Adrenal gland (tissue), 12 donors: ENCODE data around the gene BRF1. TPM values are rescaled to one million over a fixed set of nuclear protein-coding genes. Genes with fewer than 3 reads are reported as not detected.
A peak's percentile ranks its signal among the peaks of the same experiment; 100 is the strongest.

ENCODE experiments used
- DNase-seq, 7 donors: peaks; one replicate each; pipeline ENCODE4 v3.0.0-alpha.2; 2019 to 2020
- H3K27ac ChIP-seq, 5 donors: fragments of 200-600 bp; sonication (generic) in 4 of 5; 1 replicate in 3 of 5; 2 replicates in 2 of 5; pipeline versions ENCODE4 v1.5.1 to v1.8.0; 2016 to 2020; ENCODE audit warnings: mild to moderate bottlenecking in 1 of 5
- H3K27me3 ChIP-seq: fragments of 200-600 bp; 2 replicates; pipeline ENCODE4 v1.8.0; 2021
- H3K36me3 ChIP-seq, 2 donors: fragments of 200-600 bp; replicated peaks in 1 of 2; 1 replicate in 1 of 2; 2 replicates in 1 of 2; pipeline versions ENCODE4 v1.5.1 to v1.8.0; 2018 to 2022
- H3K4me1 ChIP-seq, 2 donors: fragments of 200-600 bp; replicated peaks in 1 of 2; 1 replicate in 1 of 2; 2 replicates in 1 of 2; pipeline versions ENCODE4 v1.5.1 to v1.8.0; 2018 to 2021
- H3K4me3 ChIP-seq, 4 donors: fragments of 200-600 bp; sonication (generic) in 3 of 4; one replicate each; pipeline ENCODE4 v1.5.1; 2016 to 2018
- H3K9me3 ChIP-seq, 3 donors: fragments of 200-600 bp; sonication (generic) in 1 of 3; replicated peaks in 1 of 3; 1 replicate in 2 of 3; 2 replicates in 1 of 3; pipeline versions ENCODE4 v1.5.1 to v1.8.0; 2016 to 2021
- CTCF ChIP-seq, 6 experiments: fragments of 450-650 bp in 4 of 6; fragments of 200-600 bp in 2 of 6; sonication (generic) in 1 of 6; IDR thresholded peaks; 1 replicate in 5 of 6; 2 replicates in 1 of 6; pipeline versions ENCODE4 v1.5.1 to v1.8.0; 2016 to 2021; ENCODE audit warnings: antibody characterized with exemption in 6 of 6, mild to moderate bottlenecking in 2 of 6, moderate library complexity in 1 of 6
- POLR2A ChIP-seq, 2 donors: fragments of 450-650 bp; IDR thresholded peaks; one replicate each; pipeline ENCODE4 v1.6.1; 2017; ENCODE audit warnings: antibody characterized with exemption in 2 of 2, mild to moderate bottlenecking in 2 of 2, moderate library complexity in 1 of 2
- WGBS, 4 donors: extraction: QIAGEN DNeasy Blood & Tissue Kit in 2 of 4; methylation state at CpG; one replicate each; pipeline versions ENCODE4 v1.1.5 to v1.1.7; 2013 to 2017; 5-methylcytosine and 5-hydroxymethylcytosine counted together
- intact Hi-C, 2 donors: fragments of 100-400 bp; cut with DNase I; formaldehyde crosslinking; loops; one replicate each; pipeline versions ENCODE4 v1.14.1 to v1.15.0; 2022 to 2023
- polyA plus RNA-seq, 3 donors: library from polyadenylated mRNA; stranded (reverse); fragments of 200-250 nt in 2 of 3; fragments of 350-450 nt in 1 of 3; fragmentation: Illumina TruSeq in 1 of 3; extraction: RNeasy Lipid Tissue Mini Kit (QIAGEN cat#74804) in 1 of 3; gene quantifications; one replicate each; pipeline ENCODE4 v1.2.3, GENCODE V29; 2013 to 2014
- total RNA-seq, 9 donors: library from RNA; depleted of rRNA in 4 of 9; stranded (reverse); fragments of >200 nt in 4 of 9; fragments of 120-200 nt in 1 of 9; fragmentation: NEBNext Ultra II Directional in 1 of 9; extraction: Animal tissue kit (Norgen Biotek cat#: 25700) in 1 of 9; gene quantifications; one replicate each; pipeline versions ENCODE4 v1.1.0 to v1.2.4, GENCODE V29; 2013 to 2023
- donor health status: healthy with polysubstance abuse.
- donor health status: Bipolar disorder and iron deficiency.
- donor health status: DM: yes; HTN: yes; CAD: no.
- donor health status: DM: no; HTN: no; CAD: no.
- donor health status: DM: no; HTN: no; CAD: no.
- donor health status: DM: yes; HTN: yes; CAD: no.

BRF1 gene
- total and polyA plus RNA-seq, 12 donors: 14.0 to 96.9 (median 37.5) TPM

GRCh38 chr14:105343194-105343593, 42.4 kb upstream of the BRF1 start:
- H3K4me1 ChIP-seq: peaks cover 5 to 7% of the 10 kb centered on the region in 2 donors
- intact Hi-C loops: no loop called here

GRCh38 chr14:105340821-105341733, 40.3 kb upstream of the BRF1 start:
- no peak for DNase-seq
- no peaks in the 10 kb centered on the region for H3K9me3 ChIP-seq
- no peaks in the 10 kb centered on the region for H3K36me3 ChIP-seq
- WGBS, 4 donors: 65 to 70% (median 68%) methylated on average over 16 to 20 of the region's 20 CpGs
- TF ChIP-seq POLR2A (IDR thresholded peaks at IDR 0.05): no peak
- no peak for TF ChIP-seq CTCF (IDR thresholded peaks at IDR 0.05)
- H3K27ac ChIP-seq: no peak overlapping the region
- H3K4me3 ChIP-seq: no peak overlapping the region
- H3K27me3 ChIP-seq: no peaks in the 10 kb centered on the region
- H3K4me1 ChIP-seq: peaks cover 23 to 28% of the 10 kb centered on the region in 2 donors
- intact Hi-C loops: no loop called here

More at GRCh38 chr14:105343194-105343593, 42.4 kb upstream of the BRF1 start:
- H3K4me3 ChIP-seq: no peak overlapping the region
- no peak overlapping the region for H3K27ac ChIP-seq
- H3K9me3 ChIP-seq: no peaks in the 10 kb centered on the region
- DNase-seq: no peak
- no peaks in the 10 kb centered on the region for H3K27me3 ChIP-seq
- 61 to 75% (median 65%) methylated on average over 7 of the region's 7 CpGs for WGBS, 4 donors
- no peaks in the 10 kb centered on the region for H3K36me3 ChIP-seq
- no peak for TF ChIP-seq POLR2A (IDR thresholded peaks at IDR 0.05)
- no peak for TF ChIP-seq CTCF (IDR thresholded peaks at IDR 0.05)

- Histone ChIP-seq H3K4me3 (no peak overlapping the region), H3K27me3 (no peaks in the 10 kb centered on the region), H3K4me1 (peaks cover 34 to 47% of the 10 kb centered on the region in 2 donors), H3K27ac (peak overlapping the region in 3 of 5 donors; percentile 33 to 67 (median 59)), H3K36me3 (no peaks in the 10 kb centered on the region), H3K9me3 (no peaks in the 10 kb centered on the region)
- intact Hi-C loops: no loop called here
- 24 to 38% (median 32%) methylated on average over 10 to 18 of the region's 18 CpGs for WGBS, 4 donors
- DNase-seq: peak; percentile 77 to 91 (median 86)
- no peak for TF ChIP-seq CTCF (IDR thresholded peaks at IDR 0.05)
- TF ChIP-seq POLR2A (IDR thresholded peaks at IDR 0.05): peak in 1 of 2 donors; percentile 12
These were observed 37.4 kb upstream of the BRF1 start for GRCh38 chr14:105337966-105338741.

GRCh38 chr14:105337433-105337832, 36.6 kb upstream of the BRF1 start:
- Histone ChIP-seq H3K36me3 (no peaks in the 10 kb centered on the region), H3K4me1 (peaks cover 34 to 48% of the 10 kb centered on the region in 2 donors), H3K4me3 (no peak overlapping the region), H3K27ac (peak overlapping the region in 2 of 5 donors; percentile 33 to 38), H3K9me3 (no peaks in the 10 kb centered on the region), H3K27me3 (no peaks in the 10 kb centered on the region)
- DNase-seq: peak in 1 of 7 donors; percentile 21
- TF ChIP-seq POLR2A (IDR thresholded peaks at IDR 0.05) (no peak), CTCF (IDR thresholded peaks at IDR 0.05) (no peak)
- 85 to 87% (median 85%) methylated on average over 6 of the region's 6 CpGs for WGBS, 4 donors
- intact Hi-C loops: no loop called here
